ENCODE data around the gene XPOT.

The XPOT gene

GRCh38 chr12:64466178-64466577 lies 62.0 kb downstream of the XPOT start:
- no peak for DNase-seq (ENCODE audit: low read depth in 2 of 2)

- DNase-seq (ENCODE audit: low read depth in 2 of 2): no peak
These were observed 64.8 kb downstream of the XPOT start for GRCh38 chr12:64468966-64469365.

- DNase-seq (ENCODE audit: low read depth in 2 of 2): no peak
These were observed 65.4 kb downstream of the XPOT start for GRCh38 chr12:64469455-64470142.

GRCh38 chr12:64470495-64470894 lies 66.3 kb downstream of the XPOT start:
- DNase-seq (ENCODE audit: low read depth in 2 of 2): no peak

GRCh38 chr12:64473176-64473575 lies 69.0 kb downstream of the XPOT start:
- DNase-seq (ENCODE audit: low read depth in 2 of 2): no peak

GRCh38 chr12:64475518-64475917 lies 71.3 kb downstream of the XPOT start:
- no peak for DNase-seq (ENCODE audit: low read depth in 2 of 2)

- DNase-seq (ENCODE audit: low read depth in 2 of 2): no peak
These were observed 72.7 kb downstream of the XPOT start for GRCh38 chr12:64476844-64477243.

- DNase-seq (ENCODE audit: low read depth in 2 of 2): no peak
These were observed 74.5 kb downstream of the XPOT start for GRCh38 chr12:64478661-64479060.

GRCh38 chr12:64480148-64480547 lies 76.0 kb downstream of the XPOT start:
- no peak for DNase-seq (ENCODE audit: low read depth in 2 of 2)

- no peak for DNase-seq (ENCODE audit: low read depth in 2 of 2)
These were observed 82.5 kb downstream of the XPOT start for GRCh38 chr12:64486657-64487056.

GRCh38 chr12:64491718-64492117 lies 87.5 kb downstream of the XPOT start:
- DNase-seq (ENCODE audit: low read depth in 2 of 2): no peak

- DNase-seq (ENCODE audit: low read depth in 2 of 2): no peak
These were observed 89.3 kb downstream of the XPOT start for GRCh38 chr12:64493513-64493912.

- DNase-seq (ENCODE audit: low read depth in 2 of 2): no peak
These were observed 91.0 kb downstream of the XPOT start for GRCh38 chr12:64494998-64495729.

GRCh38 chr12:64496839-64497400 lies 92.7 kb downstream of the XPOT start:
- DNase-seq (ENCODE audit: low read depth in 2 of 2): no peak

- DNase-seq (ENCODE audit: low read depth in 2 of 2): no peak
These were observed 93.3 kb downstream of the XPOT start for GRCh38 chr12:64497484-64497883.

- no peak for DNase-seq (ENCODE audit: low read depth in 2 of 2)
These were observed 93.7 kb downstream of the XPOT start for GRCh38 chr12:64497903-64498302.

- no peak for DNase-seq (ENCODE audit: low read depth in 2 of 2)
These were observed 96.2 kb downstream of the XPOT start for GRCh38 chr12:64500394-64500793.
